ENCODE results near the gene ANKS1B.

ANKS1B gene

DNA sequence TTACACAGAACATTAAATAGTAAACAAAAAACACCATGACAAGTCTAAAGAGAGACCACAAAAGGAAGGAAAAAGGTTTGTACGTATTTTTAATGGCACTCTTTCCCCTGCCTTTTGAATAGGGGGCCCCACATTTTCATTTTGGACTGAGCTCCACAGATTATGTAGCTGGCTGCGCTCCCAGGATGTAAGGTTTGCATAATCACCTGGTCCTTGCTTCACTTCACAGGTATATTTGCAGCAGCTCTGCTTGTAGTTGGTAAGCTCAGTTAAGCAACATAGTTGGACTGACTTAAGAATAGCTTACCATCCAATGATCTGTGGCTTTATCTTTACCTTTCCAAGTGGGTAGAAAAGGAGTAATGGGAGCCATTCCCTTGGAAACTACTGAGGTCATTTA lies 885.0 kb downstream of the ANKS1B start:
- DNase-seq, result no peak

DNA sequence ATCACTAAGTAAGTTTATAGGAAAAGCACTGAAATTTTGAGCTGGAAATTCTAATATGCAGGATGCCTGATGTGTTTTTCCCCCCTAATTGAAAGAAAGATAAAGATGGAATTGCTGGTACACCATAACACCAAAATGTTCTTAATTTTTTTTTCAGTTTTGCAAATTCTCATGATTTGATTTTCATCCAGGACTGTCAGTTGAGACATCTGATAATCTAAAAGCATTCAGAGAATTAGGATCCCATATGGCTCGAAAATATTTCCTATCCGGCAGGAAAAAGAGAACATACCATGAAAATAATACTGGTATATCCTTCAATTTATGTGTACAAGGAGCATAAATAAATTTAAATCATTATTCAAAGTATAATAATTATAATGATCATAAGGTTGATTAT lies 887.6 kb downstream of the ANKS1B start:
- no peak for DNase-seq

DNA sequence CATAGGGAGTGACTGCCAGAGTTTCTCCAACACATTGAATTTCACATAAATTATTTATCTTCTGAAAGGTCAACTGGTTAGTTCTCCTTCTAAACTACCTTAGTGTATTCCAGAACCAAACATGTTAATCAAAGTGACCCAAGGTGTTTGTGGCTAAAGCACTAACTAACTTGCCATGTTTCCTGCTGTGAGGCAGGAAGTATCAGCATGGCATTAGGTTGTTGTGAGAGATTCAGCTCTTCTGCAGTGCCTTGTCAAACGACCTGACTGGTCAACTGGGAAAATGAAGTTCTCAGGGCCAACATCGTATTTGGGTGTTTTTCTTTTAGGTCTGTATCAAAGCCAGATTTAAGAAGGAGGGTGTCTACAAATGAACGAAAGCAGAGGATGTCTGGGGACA lies 891.6 kb downstream of the ANKS1B start:
- no peak for DNase-seq

DNA sequence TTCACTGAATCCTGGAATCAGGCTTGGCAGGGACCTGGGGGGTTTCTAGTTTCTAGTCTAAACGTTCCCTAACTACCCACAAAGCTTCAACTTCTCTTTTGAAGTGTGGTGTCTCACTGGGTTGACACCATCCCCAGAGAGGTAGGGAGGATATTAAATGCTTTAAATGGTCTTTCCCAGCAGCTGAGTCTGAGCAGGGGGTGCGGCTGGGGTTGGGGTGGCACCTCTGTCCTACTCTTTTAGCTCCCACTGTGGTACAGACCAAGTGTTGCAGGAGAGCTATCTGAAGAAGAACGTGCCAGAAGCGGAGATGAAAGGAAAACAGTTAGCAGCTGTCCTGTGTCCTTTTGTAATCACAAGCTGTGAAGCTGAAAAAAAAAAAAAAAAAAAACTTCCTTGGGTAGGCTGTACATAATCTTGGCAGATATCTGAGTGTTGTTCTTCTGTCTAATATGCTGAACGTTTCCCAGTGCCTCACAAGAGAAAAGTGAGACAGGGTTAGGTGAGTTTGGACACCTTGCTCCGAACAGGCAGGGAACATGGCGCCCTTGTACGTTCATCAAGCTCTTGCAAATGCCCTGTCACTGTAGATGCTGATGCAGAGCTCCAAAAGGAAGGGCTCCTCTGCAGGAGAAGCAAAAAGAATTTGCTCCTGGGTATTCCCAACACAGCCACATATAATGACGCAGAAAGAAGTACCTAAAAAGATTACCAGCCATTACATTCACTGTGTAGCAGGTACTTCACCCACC lies 892.5 kb downstream of the ANKS1B start:
- no peak for DNase-seq

DNA sequence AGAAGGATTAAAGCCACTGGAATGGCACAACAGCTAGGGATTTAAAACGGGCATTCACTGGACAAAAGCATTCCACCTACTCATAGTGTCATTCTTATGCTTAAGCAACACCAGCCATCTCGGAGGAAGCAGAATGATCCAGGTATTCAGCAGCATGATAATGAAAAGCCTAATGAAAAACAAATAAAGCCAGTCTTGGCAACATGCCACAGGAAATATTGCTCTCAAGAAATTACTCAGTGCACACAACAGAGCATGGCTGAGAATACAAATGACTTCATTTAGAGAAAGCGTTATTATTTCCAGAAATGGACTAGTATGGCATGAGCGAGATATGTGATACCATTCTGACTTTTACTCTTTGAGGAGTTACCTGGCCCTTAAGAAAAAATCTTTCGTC lies 897.5 kb downstream of the ANKS1B start:
- no peak for DNase-seq

DNA sequence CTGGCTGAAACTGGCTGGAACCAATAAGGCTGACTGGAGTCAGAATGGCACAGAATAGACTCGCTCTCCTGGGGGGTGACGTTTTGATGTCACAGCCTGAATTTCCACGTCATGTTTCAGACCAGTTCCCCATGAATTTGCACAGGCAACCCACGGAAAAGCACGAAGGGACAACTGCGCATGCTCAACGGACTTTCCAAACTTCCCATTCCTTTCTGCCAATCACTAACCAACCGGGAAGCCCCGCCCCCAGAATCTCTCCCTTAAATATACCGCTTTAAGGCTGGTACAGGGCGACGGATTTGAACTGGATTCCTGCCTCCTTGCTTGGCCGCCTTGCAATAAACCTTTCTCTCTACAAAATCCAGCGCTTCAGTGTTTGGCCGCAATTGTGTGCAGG lies 904.9 kb downstream of the ANKS1B start:
- DNase-seq, result no peak

DNA sequence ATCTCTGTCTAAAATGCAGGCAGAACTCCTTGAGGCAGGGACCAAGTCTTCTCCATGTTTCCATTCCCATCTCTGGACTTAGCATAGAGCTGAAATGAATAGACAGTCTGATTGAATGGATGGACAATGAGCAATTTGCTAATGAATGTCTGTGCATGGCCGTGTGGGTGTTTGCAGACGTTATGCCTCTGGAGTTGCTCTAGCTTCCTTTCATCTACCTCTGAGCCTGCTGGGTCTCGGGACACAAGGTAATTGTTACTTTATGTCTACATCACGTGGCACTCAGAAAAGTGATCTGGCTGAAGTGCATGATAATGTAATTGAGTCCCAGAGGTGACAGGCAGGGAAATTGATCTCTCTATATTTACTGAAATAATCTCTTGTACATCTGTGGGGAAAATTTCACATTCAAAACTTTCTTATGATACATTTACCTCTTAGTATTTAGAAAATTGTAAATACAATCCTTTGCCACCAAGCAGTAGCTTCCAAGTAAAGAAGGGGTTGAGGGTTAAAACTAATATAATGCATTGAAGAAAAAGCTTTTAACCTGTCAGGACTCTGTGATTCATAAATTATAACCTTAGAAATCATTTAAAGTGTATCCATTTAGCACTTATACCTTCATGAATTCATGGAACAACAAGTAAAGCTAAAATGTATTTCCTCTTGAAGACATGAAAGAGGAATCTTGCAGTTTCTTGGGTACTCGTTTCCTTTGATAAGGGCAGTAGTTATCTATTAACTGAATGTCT lies 915.6 kb downstream of the ANKS1B start:
- DNase-seq, result no peak

DNA sequence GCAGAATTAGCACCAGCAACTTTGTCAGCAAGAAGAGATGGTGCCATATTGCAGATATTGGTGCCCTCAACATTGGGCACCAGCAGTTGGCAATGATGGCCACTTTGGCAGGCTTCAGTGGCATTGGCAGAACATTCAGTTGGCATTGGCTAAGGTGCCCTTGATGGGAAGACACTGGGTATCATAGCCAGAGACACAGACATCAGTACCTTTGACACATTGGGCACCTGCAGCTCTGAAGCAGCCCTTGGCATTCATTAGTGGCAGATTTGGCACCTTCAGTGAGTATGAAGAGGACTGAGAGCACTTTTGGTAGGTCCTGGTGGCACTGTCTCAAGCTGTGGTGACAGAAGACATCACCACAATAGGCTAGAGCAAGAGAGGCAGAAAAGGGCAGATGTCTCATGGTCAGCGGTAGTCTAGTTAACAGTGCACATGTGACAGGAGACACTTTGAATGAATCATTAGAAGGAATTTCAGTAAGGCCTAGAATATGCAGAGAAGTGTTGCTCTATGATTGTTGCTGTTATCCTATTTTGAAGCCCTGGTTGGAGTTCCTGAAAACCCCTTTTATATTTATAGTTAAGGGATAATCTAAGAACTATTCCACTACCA lies 917.5 kb downstream of the ANKS1B start:
- no peak for DNase-seq

DNA sequence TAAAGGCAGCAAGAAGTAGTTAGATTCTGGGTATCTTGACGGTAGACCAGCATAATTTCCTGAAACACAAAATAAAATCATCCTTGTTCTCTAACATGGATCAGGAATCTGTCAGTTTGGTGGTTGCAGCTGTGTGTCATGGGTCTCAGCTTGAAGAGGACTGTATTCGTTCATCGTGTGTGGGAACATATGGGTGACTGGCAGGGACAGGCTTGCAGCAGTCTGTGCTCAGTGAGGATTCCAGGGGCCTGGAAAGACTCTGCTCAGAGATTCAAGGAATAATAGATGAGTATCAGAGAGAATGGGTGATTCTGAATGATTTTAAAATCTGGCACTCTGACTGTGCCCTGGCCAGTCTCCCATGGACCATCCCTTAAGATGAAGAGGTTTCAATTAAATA lies 918.0 kb downstream of the ANKS1B start:
- no peak for DNase-seq

DNA sequence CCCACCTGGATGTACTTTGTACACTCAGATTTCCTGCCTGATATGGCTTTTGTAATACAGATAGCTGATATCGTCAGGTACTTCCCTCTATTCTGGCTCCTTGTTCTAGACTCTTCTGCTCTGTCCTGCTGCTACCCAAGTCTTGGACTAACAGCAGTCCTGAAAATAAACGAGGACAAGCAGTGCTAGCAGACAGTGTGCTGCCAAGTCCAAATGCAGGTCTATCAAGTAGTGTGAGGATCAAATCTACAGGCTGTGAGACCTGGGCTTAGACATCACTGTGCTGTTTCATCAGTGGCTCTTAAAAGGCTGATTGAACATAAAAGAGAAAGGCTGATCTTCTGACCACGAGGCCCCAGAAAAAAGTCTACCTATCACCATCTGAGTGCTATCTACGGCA lies 921.6 kb downstream of the ANKS1B start:
- no peak for DNase-seq

DNA sequence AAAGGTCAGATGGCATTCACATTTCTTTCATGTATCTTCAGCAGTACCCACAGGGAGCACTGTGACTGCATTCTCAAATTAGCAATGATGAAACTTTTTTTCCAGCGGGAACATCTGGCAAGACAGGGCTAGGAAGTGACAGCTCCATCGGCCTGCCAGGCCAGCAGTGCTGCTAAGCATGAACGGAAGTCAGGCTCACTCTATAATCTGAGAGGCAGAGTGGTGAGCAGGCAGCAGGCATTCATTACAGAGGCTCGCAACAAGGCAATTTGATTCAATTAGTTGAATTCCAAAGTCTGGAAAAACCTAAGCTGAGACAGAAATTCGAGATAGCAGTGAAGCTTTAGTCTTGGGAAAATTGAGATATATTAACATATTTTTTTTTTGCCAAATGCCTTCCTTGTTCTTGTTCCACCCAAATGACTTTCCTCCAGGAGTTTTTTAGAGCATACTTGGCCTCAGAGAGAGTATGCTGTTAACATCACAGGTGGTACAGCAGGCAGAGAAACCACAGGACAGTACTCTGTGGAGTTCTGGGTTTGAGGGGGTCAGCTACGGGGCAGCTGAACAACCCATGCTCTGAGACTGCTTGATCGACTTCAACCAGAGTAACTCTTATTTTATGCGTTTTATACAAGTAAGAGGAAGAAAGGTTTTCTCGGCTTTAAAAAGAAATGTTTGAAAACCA lies 924.8 kb downstream of the ANKS1B start:
- DNase-seq, result no peak

DNA sequence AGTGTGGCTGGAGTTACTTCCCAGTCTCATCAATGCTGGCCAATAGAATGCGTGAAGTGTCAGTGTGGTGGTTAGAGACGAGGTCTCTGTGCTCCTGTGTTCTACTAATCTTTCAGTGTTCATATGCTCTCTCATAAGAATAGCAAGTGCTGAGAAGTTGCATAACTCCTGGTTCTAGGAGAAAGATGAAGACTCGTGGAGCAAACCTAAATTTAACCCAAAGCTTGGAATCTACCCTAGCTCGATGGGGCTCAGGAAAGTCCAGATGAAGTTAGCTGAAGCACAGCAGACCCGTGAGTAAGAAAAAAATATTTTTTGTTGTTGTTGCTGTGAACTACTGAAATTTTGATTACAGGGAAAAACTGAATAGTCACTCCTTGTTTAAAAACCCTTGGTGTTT lies 927.1 kb downstream of the ANKS1B start:
- no peak for DNase-seq

DNA sequence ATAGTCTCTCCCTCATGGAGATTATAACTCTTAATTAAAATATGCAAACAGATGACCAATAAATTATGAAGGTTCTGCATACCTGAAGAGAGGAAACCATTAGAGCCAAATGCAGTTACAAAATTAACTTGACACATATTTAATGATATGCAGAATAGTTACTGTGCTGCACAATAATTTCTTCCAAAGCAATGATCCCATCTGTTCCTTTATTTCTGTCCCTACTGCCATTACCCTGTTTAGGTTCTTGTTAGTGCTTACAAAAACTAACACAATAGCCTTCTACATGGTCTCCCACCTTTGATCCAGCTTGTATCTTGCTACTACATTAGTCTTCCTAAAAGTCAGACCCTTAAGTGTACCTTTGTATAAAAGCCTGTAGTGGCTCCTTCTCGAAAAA lies 928.5 kb downstream of the ANKS1B start:
- DNase-seq, result no peak

DNA sequence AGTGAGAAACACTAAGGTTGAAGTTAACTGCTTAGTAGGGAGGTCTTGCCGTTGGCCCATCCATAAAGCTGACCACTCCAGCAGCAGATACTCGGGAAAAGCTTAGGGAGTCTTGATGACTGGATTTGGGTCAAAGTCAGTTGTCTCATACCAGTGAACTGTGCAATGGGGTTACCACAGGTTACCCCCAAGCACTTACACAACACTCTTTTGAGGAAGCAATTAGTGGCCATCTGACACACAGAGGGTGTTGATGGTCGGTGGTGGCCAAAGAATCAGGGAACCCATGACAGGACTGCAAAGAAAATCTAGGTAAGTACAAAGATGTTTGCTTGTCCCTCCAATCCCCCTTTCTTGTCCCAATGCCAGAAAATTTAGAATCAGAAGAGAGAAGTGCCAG lies 929.4 kb downstream of the ANKS1B start:
- DNase-seq, result no peak

DNA sequence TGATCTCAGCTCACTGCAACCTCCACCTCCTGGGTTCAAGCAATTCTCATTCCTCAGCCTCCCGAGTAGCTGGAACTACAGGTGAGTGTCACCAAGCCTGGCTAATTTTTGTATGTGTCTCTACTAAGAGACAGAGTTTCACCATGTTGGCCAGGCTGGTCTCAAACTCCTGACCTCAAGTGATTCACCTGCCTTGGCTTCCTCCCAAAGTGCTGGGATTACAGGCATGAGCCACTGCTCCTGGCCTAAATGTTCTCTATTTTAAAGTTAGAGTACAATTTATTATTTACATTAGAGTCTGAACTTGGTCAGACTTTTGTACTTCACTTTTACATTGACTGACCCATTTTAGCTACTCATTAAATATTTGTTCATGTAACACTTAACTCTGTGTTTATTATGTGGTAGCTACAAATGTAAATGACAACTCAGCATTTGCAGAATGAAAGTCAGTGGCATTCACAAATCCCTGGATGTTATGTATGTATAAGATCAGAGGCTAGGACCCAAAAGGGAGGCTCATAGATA lies 930.1 kb downstream of the ANKS1B start:
- DNase-seq, result no peak

DNA sequence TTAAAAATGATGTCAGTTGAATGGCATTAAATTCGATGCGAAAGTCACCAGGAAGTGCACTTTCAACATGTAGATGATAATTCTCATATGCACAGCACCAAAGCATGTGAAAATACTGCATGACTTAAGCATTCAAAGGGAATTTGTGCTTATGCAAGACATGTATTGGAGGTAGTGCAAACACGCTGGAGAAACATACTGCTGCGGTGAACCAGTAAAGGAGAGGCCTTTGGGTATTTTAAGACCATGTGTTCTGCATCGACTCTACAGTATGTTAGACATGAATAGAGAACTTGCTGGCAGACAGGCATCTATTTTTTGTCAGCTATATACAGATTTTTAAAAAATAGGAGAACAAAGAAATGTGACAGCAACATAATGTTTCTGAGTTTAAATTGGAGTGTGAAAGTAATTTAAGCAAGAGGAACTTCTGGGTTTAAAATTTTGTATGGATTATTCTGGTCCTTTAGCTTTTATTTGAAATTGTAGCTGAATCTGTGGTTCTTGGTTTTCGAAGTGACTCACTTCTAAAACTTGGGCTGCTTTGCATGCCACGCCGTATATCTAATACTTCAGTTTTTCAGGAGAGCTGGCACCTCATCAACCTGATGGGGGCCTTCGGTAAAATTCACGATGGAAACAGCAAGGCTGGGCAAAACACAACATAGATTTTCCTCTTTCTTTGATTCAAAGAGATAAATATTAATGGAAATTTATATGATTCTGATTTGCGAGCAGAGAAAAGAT lies 930.9 kb downstream of the ANKS1B start:
- DNase-seq, result no peak

DNA sequence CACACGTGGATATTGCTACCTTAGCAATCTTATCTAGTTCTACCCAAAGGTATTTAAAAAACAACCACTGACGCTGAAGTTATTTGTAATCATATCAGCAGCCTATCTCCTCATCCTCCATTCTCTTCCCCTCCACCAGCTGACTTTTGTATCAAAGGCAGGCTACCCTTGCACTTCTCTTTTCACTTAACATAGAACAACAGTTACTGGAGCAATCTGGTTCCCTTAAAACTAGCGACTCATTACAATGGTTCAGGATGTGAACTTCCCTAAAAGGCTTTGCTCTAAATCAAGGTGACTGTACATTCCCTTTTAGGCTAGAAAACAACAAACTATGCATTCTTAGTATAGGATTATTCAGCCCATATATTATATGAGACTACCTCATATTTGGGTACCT lies 935.0 kb downstream of the ANKS1B start:
- DNase-seq, result no peak

DNA sequence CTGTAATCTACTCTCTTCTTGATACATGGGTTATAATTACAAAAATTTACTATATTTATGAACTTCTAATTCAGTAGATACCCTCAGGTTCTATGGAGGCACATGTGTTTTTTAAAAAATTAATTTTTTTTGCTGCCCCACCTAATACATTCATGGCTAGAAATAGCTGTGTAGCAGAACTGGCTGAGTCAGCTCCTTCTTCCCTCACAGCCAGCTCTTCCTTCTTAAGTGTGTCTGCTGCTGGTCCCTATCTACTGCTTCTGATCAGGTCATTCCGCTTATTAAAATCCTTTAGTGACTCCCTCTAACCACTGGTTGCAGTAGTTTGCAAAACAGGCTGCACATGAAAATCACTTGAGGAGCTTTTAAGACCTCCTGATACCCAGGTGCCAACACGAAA lies 939.6 kb downstream of the ANKS1B start:
- DNase-seq, result no peak

DNA sequence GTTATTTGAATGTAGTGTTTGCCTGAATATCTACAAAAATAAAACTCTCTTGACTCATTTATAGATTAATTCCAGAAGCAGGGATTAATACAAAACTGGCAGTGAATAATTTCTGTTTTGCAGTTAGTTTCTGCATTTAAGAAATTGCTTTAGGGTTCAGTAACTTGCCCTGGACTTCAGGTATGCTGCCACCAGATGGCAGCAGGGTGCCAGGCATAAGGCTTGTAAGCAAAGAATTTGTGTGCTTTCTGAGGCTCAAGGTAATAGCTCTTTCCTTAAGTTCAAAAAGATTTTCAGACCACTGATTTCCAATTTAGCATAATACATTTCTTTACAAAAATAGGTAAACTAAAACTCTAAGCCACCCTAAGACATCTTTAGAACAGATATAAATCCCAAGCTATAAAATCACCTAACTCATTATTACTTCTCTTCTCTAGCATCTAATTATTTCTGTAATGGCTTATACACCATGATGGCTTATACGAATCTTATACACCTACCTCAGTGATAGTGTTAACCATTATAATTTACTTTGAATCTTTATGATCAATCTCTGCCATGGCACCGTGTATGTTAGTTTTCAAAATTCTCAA lies 941.3 kb downstream of the ANKS1B start:
- DNase-seq, result peak; percentile 52 to 59

DNA sequence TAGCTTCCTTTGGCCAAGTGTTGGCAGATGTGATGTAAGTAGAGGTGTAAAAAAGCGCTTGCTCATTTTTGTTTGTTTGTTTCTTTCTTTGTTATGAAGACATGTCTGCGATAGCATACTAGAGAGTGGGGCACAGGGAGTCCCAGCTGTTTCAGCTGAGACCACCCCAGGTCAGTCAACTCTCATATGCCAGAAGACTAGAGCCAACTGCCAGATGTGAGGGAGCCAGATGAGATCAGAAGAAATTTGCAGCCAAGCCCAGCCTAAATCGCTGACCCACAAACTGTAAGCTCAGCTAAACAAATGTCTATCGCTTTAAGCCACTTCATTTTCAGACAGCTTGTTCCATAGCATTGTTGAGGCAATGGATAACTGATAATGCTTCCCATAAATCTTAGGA lies 942.5 kb downstream of the ANKS1B start:
- DNase-seq, result no peak

DNA sequence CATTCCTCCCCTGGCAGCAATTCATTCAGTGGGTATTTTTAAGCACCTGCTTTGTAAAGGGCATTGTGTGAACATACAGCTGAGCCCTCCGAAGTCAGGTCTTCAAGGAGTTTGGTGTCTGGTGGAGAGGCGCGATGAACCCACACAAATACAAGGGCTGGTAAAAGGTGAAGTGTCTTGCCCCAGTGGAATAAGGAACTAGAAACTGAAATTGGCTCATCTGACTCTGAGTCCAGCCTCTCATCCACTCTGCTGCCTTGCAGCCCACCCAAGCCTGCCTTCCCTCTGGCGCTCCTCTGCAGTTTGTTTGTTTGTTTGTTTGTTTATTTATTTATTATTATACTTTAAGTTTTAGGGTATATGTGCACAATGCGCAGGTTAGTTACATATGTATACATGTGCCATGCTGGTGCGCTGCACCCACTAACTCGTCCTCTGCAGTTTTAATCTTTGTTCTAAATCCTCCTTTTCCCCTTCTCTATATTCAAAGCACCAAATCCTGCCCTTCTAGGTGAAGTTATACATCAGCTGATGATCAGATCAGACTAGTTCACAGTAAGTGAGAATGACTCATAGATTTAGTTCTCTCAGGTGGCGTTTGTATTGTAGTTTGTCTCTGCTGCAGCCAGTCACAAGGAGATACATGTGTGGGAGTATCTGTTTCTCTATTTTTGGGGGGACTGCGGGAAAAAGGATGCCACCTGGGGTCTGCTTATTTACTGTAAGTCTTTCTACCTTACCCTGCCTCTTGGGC lies 945.2 kb downstream of the ANKS1B start:
- no peak for DNase-seq
